GM18511 (cell line): ENCODE data around the gene FBXL4.

Source experiments
- ATAC-seq: cut with Tn5 transposase; IDR thresholded peaks from one replicate; pipeline ENCODE4 v1.9.1; 2021; ENCODE audit warnings: mild to moderate bottlenecking, moderate library complexity; ENCODE audit not compliant: unreplicated experiment

FBXL4 gene

GRCh38 chr6:98947411-98948292 lies at the start of gene FBXL4:
Gene FBXL4, minus strand, starts transcription at chr6:98947946. Its CDS starts 20,958 bp downstream, at chr6:98926988.
- ATAC-seq: peak; percentile 81

- ATAC-seq: no peak
Measured at GRCh38 chr6:98995116-98995515, 47.4 kb upstream of the FBXL4 start.

GRCh38 chr6:98992535-98992934 lies 44.8 kb upstream of the FBXL4 start:
- no peak for ATAC-seq

- no peak for ATAC-seq
Measured at GRCh38 chr6:98986071-98986615, 38.4 kb upstream of the FBXL4 start.

- no peak for ATAC-seq
Measured at GRCh38 chr6:98985391-98985790, 37.6 kb upstream of the FBXL4 start.

GRCh38 chr6:98984121-98984520 lies 36.4 kb upstream of the FBXL4 start:
- no peak for ATAC-seq

DNA sequence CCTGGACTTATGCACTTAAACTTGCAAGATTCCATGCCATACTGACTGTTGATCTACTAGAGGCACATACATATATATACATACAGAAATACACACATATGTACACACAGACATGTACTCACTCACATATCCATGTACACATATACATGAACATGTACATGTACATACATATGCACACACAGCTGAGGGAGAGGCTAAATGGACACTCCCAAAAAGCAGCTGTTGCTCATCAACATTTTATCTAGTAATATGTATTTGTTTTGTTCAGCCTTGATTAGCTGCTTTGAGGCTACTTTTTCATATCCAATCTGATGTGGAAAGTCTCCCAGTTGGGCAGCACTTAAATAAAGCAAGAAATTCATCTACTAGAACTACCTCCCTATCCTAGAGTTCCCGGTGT lies 33.7 kb upstream of the FBXL4 start:
- no peak for ATAC-seq

DNA sequence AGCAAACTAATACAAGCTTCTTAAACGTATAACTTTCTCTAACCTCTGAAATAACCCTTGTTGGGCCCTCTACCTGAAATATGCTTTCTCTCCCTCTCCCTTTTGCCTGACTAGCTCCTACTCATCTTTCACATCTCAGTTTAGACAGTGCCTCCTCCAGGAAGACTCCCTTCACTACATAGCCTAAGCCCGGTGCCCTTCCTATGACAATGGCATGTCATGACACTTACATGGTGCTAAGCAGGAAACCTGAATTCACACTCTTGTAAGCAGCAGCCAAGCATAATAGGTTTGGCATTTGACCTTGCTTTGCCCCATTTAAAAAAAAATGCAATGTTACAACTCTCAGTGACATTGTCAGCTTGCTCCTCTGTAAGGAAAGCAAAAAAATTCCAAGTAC lies 33.1 kb upstream of the FBXL4 start:
- no peak for ATAC-seq

- no peak for ATAC-seq
Measured at GRCh38 chr6:98977671-98978292, 30.0 kb upstream of the FBXL4 start.

- no peak for ATAC-seq
Measured at GRCh38 chr6:98976674-98977385, 29.1 kb upstream of the FBXL4 start.

DNA sequence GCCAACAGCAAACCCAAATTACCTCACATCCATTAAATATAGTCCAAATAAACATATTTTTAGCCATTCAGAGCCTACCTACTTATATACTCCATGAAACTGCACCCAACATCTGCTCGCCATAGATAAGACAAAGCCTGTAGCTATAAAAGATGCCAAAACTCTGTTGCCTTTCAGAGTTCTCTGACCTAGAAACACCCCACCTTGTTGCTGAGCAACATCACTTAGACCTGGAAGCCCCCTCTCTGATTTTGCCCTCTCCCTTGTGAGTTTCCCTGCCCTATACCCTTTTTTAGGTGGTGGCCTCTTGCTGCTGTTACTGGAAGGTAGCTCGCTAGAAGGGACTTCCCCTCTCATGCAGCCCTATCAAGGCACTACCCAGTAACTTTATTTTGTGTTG lies 27.7 kb upstream of the FBXL4 start:
- ATAC-seq: no peak

DNA sequence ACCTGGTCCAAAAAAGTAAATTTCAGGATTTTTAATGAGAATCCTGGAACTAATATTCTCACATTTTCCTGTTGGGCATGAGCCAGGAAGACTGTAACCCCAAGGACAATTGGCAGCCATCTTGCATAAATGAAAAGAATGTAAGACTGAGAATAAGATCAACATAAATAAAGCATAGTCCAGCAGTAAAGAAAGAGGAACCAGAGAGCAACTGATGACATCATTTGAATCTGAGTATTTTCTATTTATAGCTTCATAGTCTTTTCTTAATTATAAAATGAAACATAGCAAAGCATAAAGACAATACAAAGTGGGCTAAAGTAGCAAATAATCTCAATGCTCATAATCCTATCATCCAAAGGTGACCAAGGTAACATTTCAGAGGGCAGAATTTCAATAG lies 26.6 kb upstream of the FBXL4 start:
- no peak for ATAC-seq

- no peak for ATAC-seq
Measured at GRCh38 chr6:98973571-98973970, 25.8 kb upstream of the FBXL4 start.

GRCh38 chr6:98971303-98971702 lies 23.6 kb upstream of the FBXL4 start:
- ATAC-seq: no peak

- ATAC-seq: no peak
Measured at GRCh38 chr6:98970469-98970868, 22.7 kb upstream of the FBXL4 start.

GRCh38 chr6:98967616-98968015 lies 19.9 kb upstream of the FBXL4 start:
- ATAC-seq: no peak

DNA sequence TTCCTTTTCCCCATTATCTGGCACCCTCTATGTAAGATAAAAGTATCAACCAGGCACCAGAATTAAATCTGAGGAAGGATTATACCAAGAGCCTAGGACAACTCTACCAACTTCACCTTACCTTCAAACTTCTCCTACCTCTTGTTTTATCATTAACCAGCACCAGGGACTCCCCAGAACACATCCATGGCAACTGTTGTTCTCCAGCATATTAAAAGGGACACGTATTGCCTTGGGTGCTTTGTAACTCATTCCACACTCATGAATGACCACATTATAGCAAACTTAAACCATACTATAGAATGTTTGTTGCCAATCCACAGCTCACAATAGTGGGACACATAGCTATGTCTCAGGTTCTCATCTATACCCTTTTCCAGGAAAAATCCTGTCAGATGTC lies 11.9 kb upstream of the FBXL4 start:
- no peak for ATAC-seq

- ATAC-seq: no peak
Measured at GRCh38 chr6:98958776-98959175, 11.0 kb upstream of the FBXL4 start.

GRCh38 chr6:98957450-98957849 lies 9.7 kb upstream of the FBXL4 start:
- no peak for ATAC-seq

DNA sequence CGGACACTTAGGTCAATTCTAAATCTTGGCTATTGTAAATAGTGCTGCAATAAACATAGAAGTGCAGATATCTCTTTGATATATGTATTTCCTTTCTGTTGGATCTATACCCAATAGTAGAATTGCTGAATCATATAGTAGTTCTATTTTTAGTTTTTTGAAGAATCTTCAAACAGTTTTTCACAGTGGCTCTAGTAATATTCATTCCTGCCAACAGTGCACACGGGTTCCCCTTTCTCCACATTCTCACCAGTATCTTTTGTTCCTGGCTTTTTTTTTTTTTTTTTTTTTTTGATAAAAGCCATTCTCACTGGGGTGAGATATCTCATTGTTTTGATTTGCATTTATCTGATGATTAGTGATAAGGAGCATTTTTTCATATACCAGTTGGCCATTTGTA lies 1.8 kb upstream of the FBXL4 start:
- ATAC-seq: no peak

DNA sequence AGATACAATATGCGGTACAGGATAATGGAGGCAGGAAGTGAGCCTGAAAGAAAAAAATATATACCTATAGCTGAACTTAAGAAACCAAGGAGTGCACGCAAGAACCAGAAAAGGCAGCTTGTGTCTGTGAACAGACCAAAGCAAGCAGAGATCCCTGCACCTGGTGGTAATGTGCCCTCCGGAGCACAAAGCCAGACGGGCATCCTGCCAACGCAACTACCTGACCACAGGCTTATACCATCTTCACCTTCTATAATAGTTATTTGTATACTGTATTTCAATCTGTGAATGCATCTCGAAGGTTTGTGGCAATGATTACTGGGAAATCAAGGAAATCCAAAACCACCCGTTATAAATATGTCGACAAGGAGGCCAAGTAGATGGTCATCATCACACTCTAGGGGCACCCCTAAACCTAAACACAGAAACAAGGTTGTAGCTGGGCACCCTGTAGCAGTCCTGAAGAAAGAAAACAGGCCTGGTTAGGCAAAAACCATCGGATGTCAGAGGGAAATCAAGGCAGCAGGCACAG lies 801 bp downstream of the FBXL4 start:
- peak; percentile 34 for ATAC-seq
